ENCODE measurements around the gene ATXN7L1. TPM values are rescaled to one million over a fixed set of nuclear protein-coding genes. Genes with fewer than 3 reads are reported as not detected.

The ATXN7L1 gene
- total and polyA plus RNA-seq, 7 donors, result 1.2 to 6.0 (median 3.0) TPM

GRCh38 chr7:105776068-105776790 is 100.2 kb downstream of the ATXN7L1 start:
- DNase-seq (peak; percentile 80 to 84), ATAC-seq (peak; percentile 94 to 99 (median 98))
- no peaks in the 10 kb centered on the region for H3K9me3 ChIP-seq
- no peak for TF ChIP-seq CTCF (IDR thresholded peaks at IDR 0.05)
- no peaks in the 10 kb centered on the region for H3K36me3 ChIP-seq (ENCODE audit: insufficient read depth in 1 of 2, low read depth in 1 of 2)
- peak overlapping the region; percentile 76 for H3K27ac ChIP-seq
- intact Hi-C loops (cut with DNase I), result loop anchor here (5.0 to 10.0 kb wide), 2 partner anchors 101 kb away; partner anchors contain the start of gene ATXN7L1 (in 1 of the 2)
- H3K27me3 ChIP-seq (ENCODE audit: insufficient read depth in 3 of 3, low read length in 2 of 3), result no peaks in the 10 kb centered on the region
- H3K4me3 ChIP-seq, result no peak overlapping the region
- H3K4me1 ChIP-seq, result peaks cover 22% of the 10 kb centered on the region
- 16 to 23% (median 23%) methylated on average over 6 of the region's 6 CpGs for WGBS, 3 donors

GRCh38 chr7:105775580-105775979 is 100.8 kb downstream of the ATXN7L1 start:
- ATAC-seq (no peak), DNase-seq (no peak)
- H3K36me3 ChIP-seq (ENCODE audit: insufficient read depth in 1 of 2, low read depth in 1 of 2), result no peaks in the 10 kb centered on the region
- H3K9me3 ChIP-seq, result no peaks in the 10 kb centered on the region
- H3K27me3 ChIP-seq (ENCODE audit: insufficient read depth in 3 of 3, low read length in 2 of 3), result no peaks in the 10 kb centered on the region
- intact Hi-C loops (cut with DNase I), result loop anchor here (5.0 to 10.0 kb wide), 2 partner anchors 101 to 102 kb away; partner anchors contain the start of gene ATXN7L1 (in 1 of the 2)
- no peak for TF ChIP-seq CTCF (IDR thresholded peaks at IDR 0.05)
- WGBS, 3 donors, result 63 to 75% (median 66%) methylated on average over 6 of the region's 6 CpGs
- peak overlapping the region; percentile 76 for H3K27ac ChIP-seq
- no peak overlapping the region for H3K4me3 ChIP-seq
- H3K4me1 ChIP-seq, result peaks cover 23% of the 10 kb centered on the region

GRCh38 chr7:105773030-105773460 is 103.4 kb downstream of the ATXN7L1 start:
- Histone ChIP-seq H3K4me1 (peaks cover 33% of the 10 kb centered on the region), H3K4me3 (no peak overlapping the region), H3K27me3 (ENCODE audit: insufficient read depth in 3 of 3, low read length in 2 of 3) (no peaks in the 10 kb centered on the region), H3K9me3 (no peaks in the 10 kb centered on the region), H3K36me3 (ENCODE audit: insufficient read depth in 1 of 2, low read depth in 1 of 2) (no peaks in the 10 kb centered on the region), H3K27ac (no peak overlapping the region)
- 55 to 84% (median 58%) methylated on average over 3 of the region's 3 CpGs for WGBS, 3 donors
- no peak for DNase-seq
- peak in 1 of 4 donors; percentile 60 for ATAC-seq
- intact Hi-C loops (cut with DNase I), result loop anchor here in 1 of 2 donors (10.0 kb wide), 1 partner anchor 98 kb away; no protein-coding TSS in a partner anchor
- no peak for TF ChIP-seq CTCF (IDR thresholded peaks at IDR 0.05)

- H3K4me3 ChIP-seq, result no peak overlapping the region
- no peaks in the 10 kb centered on the region for H3K36me3 ChIP-seq (ENCODE audit: insufficient read depth in 1 of 2, low read depth in 1 of 2)
- peak; percentile 77 to 91 (median 78) for ATAC-seq
- H3K27me3 ChIP-seq (ENCODE audit: insufficient read depth in 3 of 3, low read length in 2 of 3), result no peaks in the 10 kb centered on the region
- no peak for DNase-seq
- H3K4me1 ChIP-seq, result peaks cover 12% of the 10 kb centered on the region
- peak overlapping the region; percentile 54 for H3K27ac ChIP-seq
- WGBS, 3 donors, result 34 to 35% (median 34%) methylated on average over 9 of the region's 9 CpGs
- H3K9me3 ChIP-seq, result no peaks in the 10 kb centered on the region
- TF ChIP-seq CTCF (IDR thresholded peaks at IDR 0.05), result no peak
- intact Hi-C loops (cut with DNase I), result loop anchor here in 1 of 2 donors (10.0 kb wide), 2 partner anchors 95 to 385 kb away; no protein-coding TSS in a partner anchor
These were observed 106.3 kb downstream of the ATXN7L1 start for GRCh38 chr7:105769901-105770628.

Measured in psoas muscle (tissue), 8 donors.